Stimulated activated CD8-positive, alpha-beta memory T cell treated with anti-CD3 and anti-CD28 coated beads, Interleukin-12 subunit alpha, Interleukin-12 subunit beta, amount 100 ng/mL, for 24 hours (primary cell): ENCODE measurements around the gene SERPINB13.
"Not testable (repeated sequence)": the region's sequence is repeated elsewhere in the genome, so short reads cannot be mapped to it uniquely, and the experiment has no call there.

ENCODE experiments used
- DNase-seq: peaks from one replicate; pipeline ENCODE4 v3.0.0-alpha.2; 2020; ENCODE audit errors: extremely low read depth

The SERPINB13 gene

GRCh38 chr18:63590373-63590772 lies 3.2 kb downstream of the SERPINB13 start:
- no peak for DNase-seq

- no peak for DNase-seq
Measured at GRCh38 chr18:63590966-63591695, 4.0 kb downstream of the SERPINB13 start.

- no peak for DNase-seq
Measured at GRCh38 chr18:63591725-63592124, 4.6 kb downstream of the SERPINB13 start.

- no peak for DNase-seq
Measured at GRCh38 chr18:63592471-63592870, 5.3 kb downstream of the SERPINB13 start.

- no peak for DNase-seq
Measured at GRCh38 chr18:63596964-63597363, 9.8 kb downstream of the SERPINB13 start.

- DNase-seq, result no peak
Measured at GRCh38 chr18:63603355-63603754, 16.2 kb downstream of the SERPINB13 start.

- no peak for DNase-seq
Measured at GRCh38 chr18:63603772-63604171, 16.6 kb downstream of the SERPINB13 start.

GRCh38 chr18:63604791-63605567 lies 17.8 kb downstream of the SERPINB13 start:
- no peak for DNase-seq

GRCh38 chr18:63606526-63606925 lies 19.4 kb downstream of the SERPINB13 start:
- DNase-seq, result no peak

GRCh38 chr18:63613420-63613819 lies 26.3 kb downstream of the SERPINB13 start:
- no peak for DNase-seq

- no peak for DNase-seq
Measured at GRCh38 chr18:63617049-63617914, 30.1 kb downstream of the SERPINB13 start.

GRCh38 chr18:63617915-63618234 lies 30.7 kb downstream of the SERPINB13 start:
- no peak for DNase-seq

- DNase-seq, result no peak
Measured at GRCh38 chr18:63619661-63620060, 32.5 kb downstream of the SERPINB13 start.

- DNase-seq, result no peak
Measured at GRCh38 chr18:63624863-63625262, 37.7 kb downstream of the SERPINB13 start.

GRCh38 chr18:63626431-63626830 lies 39.3 kb downstream of the SERPINB13 start:
- no peak for DNase-seq

GRCh38 chr18:63627819-63628218 lies 40.7 kb downstream of the SERPINB13 start:
- no peak for DNase-seq

GRCh38 chr18:63637703-63638102 lies 50.6 kb downstream of the SERPINB13 start:
- no peak for DNase-seq

GRCh38 chr18:63641157-63641680 lies 54.1 kb downstream of the SERPINB13 start:
- not testable (repeated sequence) for DNase-seq

- DNase-seq, result not testable (repeated sequence)
Measured at GRCh38 chr18:63642668-63643356, 55.7 kb downstream of the SERPINB13 start.

- DNase-seq, result not testable (repeated sequence)
Measured at GRCh38 chr18:63644142-63644541, 57.0 kb downstream of the SERPINB13 start, which contains the start of gene SERPINB4. Gene SERPINB4, minus strand, starts transcription at chr18:63644256. Its CDS starts 679 bp downstream, at chr18:63643577.

GRCh38 chr18:63644694-63645093 lies 57.6 kb downstream of the SERPINB13 start:
- not testable (repeated sequence) for DNase-seq
